Measurements from ENCODE around the gene EXT2. TPM values are rescaled to one million over a fixed set of nuclear protein-coding genes. Genes with fewer than 3 reads are reported as not detected.

The EXT2 gene
- total and polyA plus RNA-seq, 4 experiments from 2014 or later: 28.2 to 48.5 (median 35.7) TPM

GRCh38 chr11:44138980-44139379, 43.5 kb downstream of the EXT2 start:
- H3K9me3 Mint-ChIP-seq: no peaks in the 10 kb centered on the region
- no peak overlapping the region for H3K27ac Mint-ChIP-seq
- no peak overlapping the region for H3K27ac ChIP-seq (ENCODE audit: low read depth, low read length)
- H3K4me3 Mint-ChIP-seq: no peak overlapping the region
- no peaks in the 10 kb centered on the region for H3K27me3 Mint-ChIP-seq
- H3K4me1 ChIP-seq (ENCODE audit: insufficient read depth, low read length): no peaks in the 10 kb centered on the region
- no peaks in the 10 kb centered on the region for H3K9me3 ChIP-seq (ENCODE audit: control insufficient read depth in 1 of 2, low read length in 2 of 2)
- H3K27me3 ChIP-seq (ENCODE audit: insufficient read depth, low read length): no peaks in the 10 kb centered on the region
- no peaks in the 10 kb centered on the region for H3K36me3 ChIP-seq (ENCODE audit: insufficient read depth, low read length)
- no peak for DNase-seq
- intact Hi-C loops (cut with micrococcal nuclease): no loop called here
- CTCF ChIA-PET (ENCODE audit: partially characterized antibody): interaction anchor here (0.6 to 0.9 kb wide), 2 partner anchors 144 to 710 kb away, joined by 3 to 4 read pairs; no protein-coding TSS in a partner anchor
- H3K4me1 Mint-ChIP-seq: no peaks in the 10 kb centered on the region
- H3K36me3 Mint-ChIP-seq: peaks cover 41 to 65% of the 10 kb centered on the region in 2 donors
- no peak overlapping the region for H3K4me3 ChIP-seq (ENCODE audit: low read length in 2 of 2)
- POLR2A ChIA-PET (ENCODE audit: partially characterized antibody): no interaction called here

DNA sequence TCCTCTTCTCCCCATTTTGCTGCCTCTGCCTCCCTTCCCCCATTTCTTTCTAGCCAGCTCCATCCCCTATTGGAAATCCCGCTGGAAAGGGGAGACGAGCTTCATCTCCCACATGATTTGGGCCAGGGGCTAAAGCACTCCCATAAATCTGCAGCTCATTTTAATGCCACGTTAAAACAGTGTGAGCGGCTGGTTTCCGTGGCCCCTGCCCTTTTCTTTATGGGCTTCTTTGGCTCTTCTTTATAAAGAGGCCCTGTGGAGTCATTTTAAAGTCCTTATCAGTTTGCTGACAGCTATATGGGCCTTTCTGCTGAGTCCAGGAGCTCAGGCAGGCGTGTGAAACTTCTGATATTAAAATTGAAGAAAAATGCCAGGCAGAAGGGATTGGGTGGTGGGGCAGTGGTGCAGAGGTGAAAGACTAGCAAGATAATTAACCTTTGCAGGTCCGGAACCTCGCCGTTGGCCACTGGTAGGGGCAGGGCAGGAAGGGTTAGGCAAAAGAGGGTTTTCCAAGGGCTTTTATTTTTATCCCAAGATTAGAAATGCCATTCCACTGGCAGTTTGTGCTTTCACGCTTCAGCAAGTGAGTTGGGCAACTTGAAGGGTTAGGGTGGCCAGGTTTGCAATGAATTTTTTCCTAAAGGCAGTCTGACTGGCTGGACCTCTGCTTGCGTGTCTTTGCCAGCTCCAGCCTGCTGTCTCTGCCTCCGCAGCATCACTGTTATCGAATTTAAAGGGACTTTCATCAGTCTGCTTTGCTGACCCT, 44.3 kb downstream of the EXT2 start:
- H3K9me3 Mint-ChIP-seq: no peaks in the 10 kb centered on the region
- H3K4me3 ChIP-seq (ENCODE audit: low read length in 2 of 2): no peak overlapping the region
- no peak overlapping the region for H3K27ac ChIP-seq (ENCODE audit: low read depth, low read length)
- no peaks in the 10 kb centered on the region for H3K9me3 ChIP-seq (ENCODE audit: control insufficient read depth in 1 of 2, low read length in 2 of 2)
- H3K4me1 ChIP-seq (ENCODE audit: insufficient read depth, low read length): no peaks in the 10 kb centered on the region
- no peaks in the 10 kb centered on the region for H3K27me3 Mint-ChIP-seq
- peaks cover 42 to 65% of the 10 kb centered on the region in 2 donors for H3K36me3 Mint-ChIP-seq
- intact Hi-C loops (cut with micrococcal nuclease): no loop called here
- no peaks in the 10 kb centered on the region for H3K36me3 ChIP-seq (ENCODE audit: insufficient read depth, low read length)
- no peaks in the 10 kb centered on the region for H3K27me3 ChIP-seq (ENCODE audit: insufficient read depth, low read length)
- DNase-seq: no peak
- no peak overlapping the region for H3K27ac Mint-ChIP-seq
- H3K4me3 Mint-ChIP-seq: no peak overlapping the region
- CTCF ChIA-PET (ENCODE audit: partially characterized antibody): interaction anchor here (0.6 kb wide), 1 partner anchor 143 kb away, joined by 4 read pairs; no protein-coding TSS in a partner anchor
- no peaks in the 10 kb centered on the region for H3K4me1 Mint-ChIP-seq
- POLR2A ChIA-PET (ENCODE audit: partially characterized antibody): no interaction called here

- intact Hi-C loops (cut with micrococcal nuclease): no loop called here
- DNase-seq: no peak
- no peak overlapping the region for H3K4me3 Mint-ChIP-seq
- POLR2A ChIA-PET (ENCODE audit: partially characterized antibody): no interaction called here
- H3K27me3 Mint-ChIP-seq: no peaks in the 10 kb centered on the region
- H3K9me3 ChIP-seq (ENCODE audit: control insufficient read depth in 1 of 2, low read length in 2 of 2): no peaks in the 10 kb centered on the region
- no peaks in the 10 kb centered on the region for H3K9me3 Mint-ChIP-seq
- no peak overlapping the region for H3K27ac ChIP-seq (ENCODE audit: low read depth, low read length)
- no peaks in the 10 kb centered on the region for H3K27me3 ChIP-seq (ENCODE audit: insufficient read depth, low read length)
- no peaks in the 10 kb centered on the region for H3K4me1 ChIP-seq (ENCODE audit: insufficient read depth, low read length)
- no peaks in the 10 kb centered on the region for H3K4me1 Mint-ChIP-seq
- no peak overlapping the region for H3K4me3 ChIP-seq (ENCODE audit: low read length in 2 of 2)
- no peaks in the 10 kb centered on the region for H3K36me3 ChIP-seq (ENCODE audit: insufficient read depth, low read length)
- CTCF ChIA-PET (ENCODE audit: partially characterized antibody): no interaction called here
- H3K27ac Mint-ChIP-seq: no peak overlapping the region
- H3K36me3 Mint-ChIP-seq: peaks cover 47 to 67% of the 10 kb centered on the region in 2 donors
These were observed 44.9 kb downstream of the EXT2 start for GRCh38 chr11:44140372-44140771.

GRCh38 chr11:44140805-44141204, 45.3 kb downstream of the EXT2 start:
- H3K27me3 ChIP-seq (ENCODE audit: insufficient read depth, low read length): no peaks in the 10 kb centered on the region
- intact Hi-C loops (cut with micrococcal nuclease): no loop called here
- no peaks in the 10 kb centered on the region for H3K4me1 Mint-ChIP-seq
- H3K9me3 ChIP-seq (ENCODE audit: control insufficient read depth in 1 of 2, low read length in 2 of 2): no peaks in the 10 kb centered on the region
- peak overlapping the region in 1 of 7 donors; percentile 13 for H3K27ac Mint-ChIP-seq
- no peak for DNase-seq
- peaks cover 51 to 72% of the 10 kb centered on the region in 2 donors for H3K36me3 Mint-ChIP-seq
- ChIA-PET POLR2A (ENCODE audit: partially characterized antibody) (no interaction called here), CTCF (ENCODE audit: partially characterized antibody) (no interaction called here)
- H3K4me3 ChIP-seq (ENCODE audit: low read length in 2 of 2): no peak overlapping the region
- no peak overlapping the region for H3K27ac ChIP-seq (ENCODE audit: low read depth, low read length)
- no peaks in the 10 kb centered on the region for H3K4me1 ChIP-seq (ENCODE audit: insufficient read depth, low read length)
- H3K36me3 ChIP-seq (ENCODE audit: insufficient read depth, low read length): no peaks in the 10 kb centered on the region
- H3K27me3 Mint-ChIP-seq: no peaks in the 10 kb centered on the region
- no peaks in the 10 kb centered on the region for H3K9me3 Mint-ChIP-seq
- H3K4me3 Mint-ChIP-seq: no peak overlapping the region

DNA sequence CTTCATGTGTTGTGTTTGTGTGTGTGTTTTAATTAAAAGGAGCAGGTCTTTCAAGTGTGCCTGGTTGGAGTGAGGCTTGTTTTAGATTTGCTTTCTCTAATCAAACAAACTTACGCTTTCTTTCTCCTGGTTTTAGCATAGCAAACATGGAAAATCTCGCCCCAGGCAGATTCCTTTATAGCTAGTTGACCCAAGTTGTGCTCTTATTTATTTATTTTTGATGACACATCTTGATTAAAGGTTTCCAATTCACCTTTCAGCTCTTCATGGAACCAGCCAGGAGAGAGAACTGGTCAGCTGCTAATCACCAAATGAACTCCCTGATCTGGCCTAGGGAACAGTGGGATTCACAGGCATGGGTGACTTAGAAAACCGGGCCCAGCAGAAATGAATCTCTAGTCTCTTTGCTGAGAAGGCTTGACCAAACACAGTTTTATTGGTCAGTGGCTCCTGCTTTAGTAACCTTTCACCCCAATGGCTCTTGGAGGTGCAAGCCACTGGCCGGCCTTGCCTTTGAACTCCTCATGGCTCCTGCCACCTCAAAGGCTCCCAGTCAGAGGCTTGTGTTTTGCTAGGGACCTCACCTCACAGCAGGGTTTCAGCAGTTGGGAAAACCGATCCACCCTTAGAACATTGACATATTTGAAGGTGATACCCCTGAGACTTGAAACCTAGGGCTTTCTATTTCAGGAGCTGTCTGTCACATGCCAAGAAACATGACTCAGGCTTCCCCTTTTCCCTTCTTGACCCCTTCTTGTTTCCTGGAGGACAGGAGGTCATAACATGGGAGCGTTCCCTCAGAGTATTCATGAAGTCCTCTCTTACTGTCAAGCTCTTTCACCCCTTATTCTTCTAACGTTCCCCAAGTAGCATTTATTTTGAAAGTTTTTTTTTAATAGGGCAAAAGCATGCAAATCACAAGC, 48.8 kb downstream of the EXT2 start:
- no peaks in the 10 kb centered on the region for H3K9me3 ChIP-seq (ENCODE audit: control insufficient read depth in 1 of 2, low read length in 2 of 2)

DNA sequence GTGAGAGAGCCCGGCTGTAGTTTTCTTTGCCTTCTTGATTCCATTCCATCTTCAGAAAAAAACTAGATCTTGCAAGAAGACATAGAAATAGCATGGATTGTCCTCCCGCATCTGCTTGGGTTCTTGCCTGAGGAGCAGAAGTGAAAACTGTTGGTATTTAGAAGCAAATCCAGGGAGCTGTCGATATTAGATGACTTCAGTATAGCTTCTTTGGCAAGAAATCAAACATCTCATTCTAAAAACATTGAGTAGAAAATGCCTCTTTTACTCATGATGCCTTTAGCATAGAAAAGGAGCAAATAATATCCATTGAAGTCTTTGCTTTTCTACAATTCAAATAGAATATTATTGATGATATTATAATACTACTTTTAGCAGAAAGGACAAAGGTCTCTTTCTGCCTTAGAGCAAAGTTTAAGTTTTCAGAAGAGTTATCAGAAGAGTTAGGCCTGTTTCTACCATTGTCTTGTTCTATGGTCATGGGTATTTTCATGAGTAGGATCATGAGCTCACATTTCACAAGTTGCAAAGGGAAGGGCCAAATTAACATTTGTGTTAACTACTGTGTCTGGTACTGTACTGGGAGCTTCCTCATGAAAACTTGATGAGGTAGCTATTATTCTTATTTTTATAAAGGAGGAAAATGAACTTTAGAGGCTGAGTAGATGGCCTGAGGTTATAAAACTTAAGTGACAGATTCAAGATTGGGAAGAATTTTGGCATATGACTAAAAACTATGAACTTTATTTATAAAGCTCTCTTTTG, 49.7 kb downstream of the EXT2 start:
- H3K27ac ChIP-seq (ENCODE audit: low read depth, low read length): no peak overlapping the region
- H3K9me3 ChIP-seq (ENCODE audit: control insufficient read depth in 1 of 2, low read length in 2 of 2): no peaks in the 10 kb centered on the region
- intact Hi-C loops (cut with micrococcal nuclease): no loop called here
- Mint-ChIP-seq H3K9me3 (peaks cover 0 to 2% (median 0%) of the 10 kb centered on the region in 8 donors), H3K4me1 (no peaks in the 10 kb centered on the region), H3K27me3 (no peaks in the 10 kb centered on the region), H3K27ac (no peak overlapping the region), H3K36me3 (peaks cover 68 to 70% of the 10 kb centered on the region in 2 donors), H3K4me3 (no peak overlapping the region)
- H3K27me3 ChIP-seq (ENCODE audit: insufficient read depth, low read length): no peaks in the 10 kb centered on the region
- CTCF ChIA-PET (ENCODE audit: partially characterized antibody): no interaction called here
- no peaks in the 10 kb centered on the region for H3K4me1 ChIP-seq (ENCODE audit: insufficient read depth, low read length)
- no peaks in the 10 kb centered on the region for H3K36me3 ChIP-seq (ENCODE audit: insufficient read depth, low read length)
- no peak overlapping the region for H3K4me3 ChIP-seq (ENCODE audit: low read length in 2 of 2)
- POLR2A ChIA-PET (ENCODE audit: partially characterized antibody): no interaction called here
- DNase-seq: no peak

More for the DNA sequence above, 48.8 kb downstream of the EXT2 start:
- Histone ChIP-seq H3K4me1 (ENCODE audit: insufficient read depth, low read length) (no peaks in the 10 kb centered on the region), H3K27ac (ENCODE audit: low read depth, low read length) (no peak overlapping the region), H3K27me3 (ENCODE audit: insufficient read depth, low read length) (no peaks in the 10 kb centered on the region), H3K36me3 (ENCODE audit: insufficient read depth, low read length) (no peaks in the 10 kb centered on the region), H3K4me3 (ENCODE audit: low read length in 2 of 2) (no peak overlapping the region)
- intact Hi-C loops (cut with micrococcal nuclease): no loop called here
- ChIA-PET CTCF (ENCODE audit: partially characterized antibody) (no interaction called here), POLR2A (ENCODE audit: partially characterized antibody) (no interaction called here)
- H3K27ac Mint-ChIP-seq: no peak overlapping the region
- H3K27me3 Mint-ChIP-seq: no peaks in the 10 kb centered on the region
- no peak for DNase-seq
- H3K4me3 Mint-ChIP-seq: no peak overlapping the region
- H3K9me3 Mint-ChIP-seq: no peaks in the 10 kb centered on the region
- peaks cover 64 to 69% of the 10 kb centered on the region in 2 donors for H3K36me3 Mint-ChIP-seq
- H3K4me1 Mint-ChIP-seq: no peaks in the 10 kb centered on the region

DNA sequence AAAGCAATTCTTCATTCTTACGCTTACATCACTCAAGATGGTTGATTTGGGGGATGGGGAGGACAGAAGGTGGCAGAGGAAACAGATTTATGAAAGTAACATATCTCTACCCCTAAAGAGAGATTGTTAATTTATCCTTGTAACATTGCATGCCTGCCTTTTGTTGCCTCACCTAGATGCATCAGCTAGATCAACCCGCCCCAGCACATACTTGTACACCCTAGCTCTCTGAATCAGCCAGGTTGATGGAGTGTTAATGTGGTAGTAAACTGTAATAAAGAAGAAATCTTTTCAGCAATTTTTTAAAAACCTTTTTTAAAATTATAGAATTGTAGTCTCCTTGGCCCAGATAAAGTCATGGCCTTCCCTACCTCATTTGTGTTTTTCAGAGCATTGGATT, 51.5 kb downstream of the EXT2 start:
- no peaks in the 10 kb centered on the region for H3K27me3 ChIP-seq (ENCODE audit: insufficient read depth, low read length)
- Mint-ChIP-seq H3K9me3 (peaks cover 0 to 9% (median 1%) of the 10 kb centered on the region in 8 donors), H3K4me3 (no peak overlapping the region), H3K4me1 (no peaks in the 10 kb centered on the region), H3K27ac (no peak overlapping the region), H3K27me3 (no peaks in the 10 kb centered on the region), H3K36me3 (peaks cover 73 to 86% of the 10 kb centered on the region in 2 donors)
- no peaks in the 10 kb centered on the region for H3K36me3 ChIP-seq (ENCODE audit: insufficient read depth, low read length)
- POLR2A ChIA-PET (ENCODE audit: partially characterized antibody): interaction anchor here (1.3 kb wide), 1 partner anchor 17 kb away, joined by 3 read pairs; no protein-coding TSS in a partner anchor
- CTCF ChIA-PET (ENCODE audit: partially characterized antibody): interaction anchor here (1.6 kb wide), 1 partner anchor 11 kb away, joined by 3 read pairs; no protein-coding TSS in a partner anchor
- H3K4me1 ChIP-seq (ENCODE audit: insufficient read depth, low read length): no peaks in the 10 kb centered on the region
- intact Hi-C loops (cut with micrococcal nuclease): no loop called here
- H3K27ac ChIP-seq (ENCODE audit: low read depth, low read length): no peak overlapping the region
- H3K4me3 ChIP-seq (ENCODE audit: low read length in 2 of 2): no peak overlapping the region
- H3K9me3 ChIP-seq (ENCODE audit: control insufficient read depth in 1 of 2, low read length in 2 of 2): no peaks in the 10 kb centered on the region
- DNase-seq: no peak
